ENCODE data around the gene UBASH3A.

GRCh38 chr21:42435833-42436232, 32.1 kb downstream of the UBASH3A start:
- TF ChIP-seq CTCF (IDR thresholded peaks at IDR 0.05) (no peak), EZH2 (IDR thresholded peaks at IDR 0.05) (no peak)
